Activated CD4-positive, alpha-beta T cell treated with anti-CD3 and anti-CD28 coated beads for 24 hours (primary cell): ENCODE results near the gene CLK2.
A peak's percentile ranks its signal among the peaks of the same experiment; 100 is the strongest.
"Not testable (repeated sequence)": the region's sequence is repeated elsewhere in the genome, so short reads cannot be mapped to it uniquely, and the experiment has no call there.

Experiments
- DNase-seq, 2 donors: peaks; one replicate each; pipeline ENCODE4 v3.0.0-alpha.2; 2020; ENCODE audit warnings: low read depth in 2 of 2

CLK2 gene

GRCh38 chr1:155296661-155297060 lies 23.4 kb upstream of the CLK2 start:
- DNase-seq: no peak

- no peak for DNase-seq
These were observed 22.6 kb upstream of the CLK2 start for GRCh38 chr1:155295942-155296267.

- no peak for DNase-seq
These were observed 22.1 kb upstream of the CLK2 start for GRCh38 chr1:155295183-155295941.

- DNase-seq: no peak
These were observed 21.3 kb upstream of the CLK2 start for GRCh38 chr1:155294520-155295182.

GRCh38 chr1:155293086-155293749 lies 19.9 kb upstream of the CLK2 start:
- DNase-seq: no peak

- not testable (repeated sequence) for DNase-seq
These were observed 17.7 kb upstream of the CLK2 start for GRCh38 chr1:155291006-155291405.

- DNase-seq: no peak
These were observed 14.8 kb upstream of the CLK2 start for GRCh38 chr1:155287987-155288543.

GRCh38 chr1:155286544-155286943 lies 13.2 kb upstream of the CLK2 start:
- DNase-seq: no peak

- no peak for DNase-seq
These were observed 12.3 kb upstream of the CLK2 start for GRCh38 chr1:155285631-155286044.

GRCh38 chr1:155285063-155285462 lies 11.8 kb upstream of the CLK2 start:
- no peak for DNase-seq

- no peak for DNase-seq
These were observed 11.2 kb upstream of the CLK2 start for GRCh38 chr1:155284476-155284875.

- DNase-seq: no peak
These were observed 9.3 kb upstream of the CLK2 start for GRCh38 chr1:155282488-155283091.

- DNase-seq: no peak
These were observed 6.0 kb upstream of the CLK2 start for GRCh38 chr1:155279268-155279667.

- no peak for DNase-seq
These were observed 5.4 kb upstream of the CLK2 start for GRCh38 chr1:155278689-155279160.

GRCh38 chr1:155277902-155278688 lies 4.8 kb upstream of the CLK2 start:
- peak; percentile 61 to 74 for DNase-seq

GRCh38 chr1:155277070-155277901 lies 4.0 kb upstream of the CLK2 start, which contains the start of gene HCN3:
TSS of gene HCN3 (plus strand) at chr1:155277463. CDS start at chr1:155277591, 128 bp downstream.
- peak; percentile 96 to 98 for DNase-seq

- DNase-seq: no peak
These were observed 600 bp downstream of the CLK2 start for GRCh38 chr1:155272466-155273342.

GRCh38 chr1:155269381-155269780 lies 3.9 kb downstream of the CLK2 start:
- no peak for DNase-seq

GRCh38 chr1:155268630-155269029 lies 4.7 kb downstream of the CLK2 start:
- no peak for DNase-seq
